ENCODE results near the gene NLRP12.
"Not testable (repeated sequence)": the region's sequence is repeated elsewhere in the genome, so short reads cannot be mapped to it uniquely, and the experiment has no call there.

Gene NLRP12, protein sequence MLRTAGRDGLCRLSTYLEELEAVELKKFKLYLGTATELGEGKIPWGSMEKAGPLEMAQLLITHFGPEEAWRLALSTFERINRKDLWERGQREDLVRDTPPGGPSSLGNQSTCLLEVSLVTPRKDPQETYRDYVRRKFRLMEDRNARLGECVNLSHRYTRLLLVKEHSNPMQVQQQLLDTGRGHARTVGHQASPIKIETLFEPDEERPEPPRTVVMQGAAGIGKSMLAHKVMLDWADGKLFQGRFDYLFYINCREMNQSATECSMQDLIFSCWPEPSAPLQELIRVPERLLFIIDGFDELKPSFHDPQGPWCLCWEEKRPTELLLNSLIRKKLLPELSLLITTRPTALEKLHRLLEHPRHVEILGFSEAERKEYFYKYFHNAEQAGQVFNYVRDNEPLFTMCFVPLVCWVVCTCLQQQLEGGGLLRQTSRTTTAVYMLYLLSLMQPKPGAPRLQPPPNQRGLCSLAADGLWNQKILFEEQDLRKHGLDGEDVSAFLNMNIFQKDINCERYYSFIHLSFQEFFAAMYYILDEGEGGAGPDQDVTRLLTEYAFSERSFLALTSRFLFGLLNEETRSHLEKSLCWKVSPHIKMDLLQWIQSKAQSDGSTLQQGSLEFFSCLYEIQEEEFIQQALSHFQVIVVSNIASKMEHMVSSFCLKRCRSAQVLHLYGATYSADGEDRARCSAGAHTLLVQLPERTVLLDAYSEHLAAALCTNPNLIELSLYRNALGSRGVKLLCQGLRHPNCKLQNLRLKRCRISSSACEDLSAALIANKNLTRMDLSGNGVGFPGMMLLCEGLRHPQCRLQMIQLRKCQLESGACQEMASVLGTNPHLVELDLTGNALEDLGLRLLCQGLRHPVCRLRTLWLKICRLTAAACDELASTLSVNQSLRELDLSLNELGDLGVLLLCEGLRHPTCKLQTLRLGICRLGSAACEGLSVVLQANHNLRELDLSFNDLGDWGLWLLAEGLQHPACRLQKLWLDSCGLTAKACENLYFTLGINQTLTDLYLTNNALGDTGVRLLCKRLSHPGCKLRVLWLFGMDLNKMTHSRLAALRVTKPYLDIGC

DNA sequence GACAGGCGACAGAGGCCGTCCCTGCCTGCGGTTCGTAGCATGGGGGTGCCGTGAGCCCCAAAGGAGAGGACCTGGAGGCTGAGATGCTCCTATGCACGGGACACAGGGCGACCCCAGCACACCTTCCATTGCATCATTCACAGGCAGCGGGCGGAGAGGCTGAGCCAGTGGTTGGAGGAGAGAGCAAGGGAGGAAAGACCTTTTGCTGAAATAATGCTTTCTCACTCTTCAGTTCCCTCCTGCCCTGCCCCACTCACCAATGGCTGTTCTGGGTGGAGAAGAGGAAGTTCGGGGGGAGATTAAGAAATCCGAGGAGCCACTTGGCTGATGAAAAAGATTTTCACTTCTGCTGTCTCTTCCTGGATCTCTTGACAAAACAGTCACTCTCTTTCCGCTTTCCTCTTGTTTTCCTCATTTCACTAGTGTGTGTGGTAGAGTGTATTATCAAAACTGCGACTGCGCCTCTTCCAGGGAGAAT lies at the start of gene NLRP12:
TSS of gene NLRP12 (minus strand) at position 181 of the 478 bp plus-strand sequence. CDS start at position 41, 140 bp downstream.
- Histone ChIP-seq H3K27me3 (ENCODE audit: control insufficient read depth, insufficient read depth, low read length) (no peaks in the 10 kb centered on the region), H3K4me1 (ENCODE audit: control insufficient read depth, insufficient read depth, low read length) (no peaks in the 10 kb centered on the region), H3K4me3 (ENCODE audit: low read length) (no peak within 1 kb of the TSS), H3K27ac (ENCODE audit: low read depth, low read length) (no peak within 1 kb of the TSS), H3K9ac (ENCODE audit: low read length) (no peak within 1 kb of the TSS), H3K36me3 (ENCODE audit: control insufficient read depth, insufficient read depth, low read length) (no peaks in the 10 kb centered on the region)

DNA sequence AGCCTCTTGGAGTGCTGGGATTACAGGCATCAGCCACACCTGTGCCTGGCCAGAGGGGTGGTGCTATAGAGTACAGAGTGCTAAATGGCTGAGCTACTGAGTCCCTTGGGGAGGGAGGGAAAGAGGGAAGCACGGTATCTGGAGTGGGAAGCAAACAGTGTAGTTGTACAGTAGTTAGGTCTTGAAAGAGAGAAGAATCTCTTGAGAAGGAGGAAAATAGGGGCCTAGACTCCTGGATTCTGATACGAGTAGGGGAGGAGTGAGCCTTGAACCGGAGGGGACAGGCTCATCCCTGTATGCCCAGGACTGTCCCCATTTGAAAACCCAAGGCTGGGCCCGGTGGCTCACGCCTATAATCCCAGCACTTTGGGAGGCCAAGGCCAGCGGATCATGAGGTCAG lies 48.6 kb upstream of the NLRP12 start:
- H3K27me3 ChIP-seq (ENCODE audit: control insufficient read depth, insufficient read depth, low read length), result no peaks in the 10 kb centered on the region
- peaks cover 29% of the 10 kb centered on the region for H3K4me1 ChIP-seq (ENCODE audit: control insufficient read depth, insufficient read depth, low read length)
- no peak overlapping the region for H3K4me3 ChIP-seq (ENCODE audit: low read length)
- H3K9ac ChIP-seq (ENCODE audit: low read length), result no peak overlapping the region
- peaks cover 14% of the 10 kb centered on the region for H3K36me3 ChIP-seq (ENCODE audit: control insufficient read depth, insufficient read depth, low read length)
- H3K27ac ChIP-seq (ENCODE audit: low read depth, low read length), result no peak overlapping the region

DNA sequence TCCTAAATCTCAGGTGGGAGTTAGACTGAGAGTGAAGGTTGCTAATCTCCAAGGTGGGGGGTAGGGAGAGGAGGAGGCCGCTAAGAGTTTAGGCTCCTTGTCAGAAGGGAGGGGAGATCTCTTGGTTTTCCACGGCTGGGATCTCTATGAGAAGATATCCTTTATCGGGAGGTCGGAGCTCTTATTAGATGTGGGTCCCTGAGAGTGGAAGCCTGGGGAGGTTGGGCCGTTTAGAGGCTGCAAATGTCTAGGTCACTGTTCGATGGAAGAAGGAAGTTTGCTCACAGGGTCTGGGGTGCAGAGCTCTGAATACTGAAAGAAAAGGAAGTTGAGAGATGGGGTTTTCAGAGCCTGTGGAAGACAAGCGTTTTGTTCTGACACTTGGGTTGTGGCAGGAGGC lies 47.3 kb upstream of the NLRP12 start:
- H3K4me3 ChIP-seq (ENCODE audit: low read length), result no peak overlapping the region
- H3K9ac ChIP-seq (ENCODE audit: low read length), result no peak overlapping the region
- no peaks in the 10 kb centered on the region for H3K27me3 ChIP-seq (ENCODE audit: control insufficient read depth, insufficient read depth, low read length)
- peaks cover 31% of the 10 kb centered on the region for H3K4me1 ChIP-seq (ENCODE audit: control insufficient read depth, insufficient read depth, low read length)
- H3K27ac ChIP-seq (ENCODE audit: low read depth, low read length), result no peak overlapping the region
- H3K36me3 ChIP-seq (ENCODE audit: control insufficient read depth, insufficient read depth, low read length), result peaks cover 14% of the 10 kb centered on the region

DNA sequence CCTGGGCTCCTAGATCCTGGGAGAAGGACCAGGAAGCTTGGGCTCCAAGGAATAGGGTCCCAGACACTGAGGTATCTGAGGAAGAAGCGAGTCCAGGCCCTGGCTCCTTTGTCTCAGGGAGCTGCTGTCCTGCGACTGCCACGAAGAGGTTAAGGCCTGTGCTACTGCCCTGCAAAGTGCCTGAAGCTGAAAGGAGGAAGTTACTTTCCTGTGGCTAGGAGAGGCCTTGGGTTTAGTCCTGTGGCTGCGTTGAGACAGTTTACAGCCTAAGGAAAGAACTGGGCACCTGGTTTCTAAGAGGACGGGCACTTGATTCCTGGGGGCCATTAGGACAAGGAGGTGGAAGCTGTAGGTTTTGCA lies 46.4 kb upstream of the NLRP12 start:
- peak overlapping the region; percentile 60 for H3K4me3 ChIP-seq (ENCODE audit: low read length)
- peaks cover 30% of the 10 kb centered on the region for H3K4me1 ChIP-seq (ENCODE audit: control insufficient read depth, insufficient read depth, low read length)
- peaks cover 14% of the 10 kb centered on the region for H3K36me3 ChIP-seq (ENCODE audit: control insufficient read depth, insufficient read depth, low read length)
- no peak overlapping the region for H3K27ac ChIP-seq (ENCODE audit: low read depth, low read length)
- peak overlapping the region; percentile 56 for H3K9ac ChIP-seq (ENCODE audit: low read length)
- H3K27me3 ChIP-seq (ENCODE audit: control insufficient read depth, insufficient read depth, low read length), result no peaks in the 10 kb centered on the region

DNA sequence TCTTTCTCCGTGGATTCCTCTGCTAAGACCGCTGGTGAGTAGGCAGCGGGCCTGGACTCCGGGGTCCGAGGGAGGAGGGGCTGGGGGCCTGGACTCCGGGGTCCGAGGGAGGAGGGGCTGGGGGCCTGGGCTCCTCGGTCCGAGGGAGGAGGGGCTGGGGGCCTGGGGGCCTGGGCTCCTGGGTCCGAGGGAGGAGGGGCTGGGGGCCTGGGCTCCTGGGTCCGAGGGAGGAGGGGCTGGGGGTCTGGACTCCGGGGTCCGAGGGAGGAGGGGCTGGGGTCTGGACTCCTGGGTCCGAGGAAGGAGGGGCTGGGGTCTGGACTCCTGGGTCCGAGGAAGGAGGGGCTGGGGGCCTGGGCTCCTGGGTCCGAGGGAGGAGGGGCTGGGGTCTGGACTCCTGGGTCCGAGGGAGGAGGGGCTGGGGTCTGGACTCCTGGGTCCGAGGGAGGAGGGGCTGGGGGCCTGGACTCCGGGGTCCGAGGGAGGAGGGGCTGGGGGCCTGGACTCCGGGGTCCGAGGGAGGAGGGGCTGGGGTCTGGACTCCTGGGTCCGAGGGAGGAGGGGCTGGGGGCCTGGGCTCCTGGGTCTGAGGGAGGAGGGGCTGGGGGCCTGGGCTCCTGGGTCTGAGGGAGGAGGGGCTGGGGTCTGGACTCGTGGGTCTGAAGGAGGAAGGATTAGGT lies 45.8 kb upstream of the NLRP12 start:
- peak overlapping the region; percentile 56 for H3K9ac ChIP-seq (ENCODE audit: low read length)

DNA sequence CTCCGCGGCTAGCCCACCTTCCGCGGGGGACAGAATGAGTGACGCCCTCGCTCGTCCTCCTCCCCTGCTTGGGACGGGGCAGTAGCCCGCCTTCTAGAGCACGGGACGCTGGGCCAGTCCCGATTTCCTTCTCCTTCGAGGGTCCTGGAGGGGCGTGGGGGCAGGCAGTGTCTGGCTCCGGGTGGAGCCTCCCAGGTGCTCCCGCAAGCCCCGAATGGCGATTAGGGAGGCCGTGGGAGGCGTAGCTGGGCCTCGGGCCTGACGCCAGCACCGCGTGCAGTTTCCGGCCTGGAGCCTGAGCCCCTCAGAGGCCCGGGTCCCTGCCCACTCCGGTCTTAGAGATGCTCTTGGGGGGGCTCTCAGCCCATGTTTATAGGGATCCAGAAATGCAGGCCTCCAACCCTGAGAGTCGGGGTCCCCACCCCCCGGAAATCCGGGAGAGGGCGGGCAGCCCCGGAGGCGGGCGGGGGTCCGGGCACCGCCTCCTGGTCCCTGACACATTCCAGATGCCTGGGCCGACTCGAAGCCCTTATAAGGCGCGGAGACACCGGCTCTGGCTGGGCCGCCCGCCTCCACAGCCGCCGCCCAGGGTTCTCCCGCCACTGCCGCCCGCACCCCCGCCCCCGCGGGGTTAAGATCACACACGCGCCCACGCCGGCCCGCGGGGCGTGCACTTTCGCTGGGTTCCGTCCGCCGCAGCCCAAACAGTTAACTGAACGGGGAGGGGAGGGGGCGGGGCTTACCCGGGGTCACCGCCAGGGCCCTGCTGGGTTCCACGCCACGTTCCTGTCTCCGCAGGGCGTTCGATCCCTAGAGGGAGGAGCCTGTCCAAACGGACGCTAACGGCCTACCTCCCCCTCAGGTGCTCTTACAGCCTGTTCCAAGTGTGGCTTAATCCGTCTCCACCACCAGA lies 45.0 kb upstream of the NLRP12 start:
- peak overlapping the region; percentile 93 for H3K9ac ChIP-seq (ENCODE audit: low read length)
- peaks cover 26% of the 10 kb centered on the region for H3K4me1 ChIP-seq (ENCODE audit: control insufficient read depth, insufficient read depth, low read length)

More for the DNA sequence above, 45.8 kb upstream of the NLRP12 start:
- Histone ChIP-seq H3K27ac (ENCODE audit: low read depth, low read length) (peak overlapping the region; percentile 93), H3K36me3 (ENCODE audit: control insufficient read depth, insufficient read depth, low read length) (peaks cover 14% of the 10 kb centered on the region), H3K4me1 (ENCODE audit: control insufficient read depth, insufficient read depth, low read length) (peaks cover 29% of the 10 kb centered on the region), H3K4me3 (ENCODE audit: low read length) (peak overlapping the region; percentile 99)
- H3K27me3 ChIP-seq (ENCODE audit: control insufficient read depth, insufficient read depth, low read length), result not testable (repeated sequence)

DNA sequence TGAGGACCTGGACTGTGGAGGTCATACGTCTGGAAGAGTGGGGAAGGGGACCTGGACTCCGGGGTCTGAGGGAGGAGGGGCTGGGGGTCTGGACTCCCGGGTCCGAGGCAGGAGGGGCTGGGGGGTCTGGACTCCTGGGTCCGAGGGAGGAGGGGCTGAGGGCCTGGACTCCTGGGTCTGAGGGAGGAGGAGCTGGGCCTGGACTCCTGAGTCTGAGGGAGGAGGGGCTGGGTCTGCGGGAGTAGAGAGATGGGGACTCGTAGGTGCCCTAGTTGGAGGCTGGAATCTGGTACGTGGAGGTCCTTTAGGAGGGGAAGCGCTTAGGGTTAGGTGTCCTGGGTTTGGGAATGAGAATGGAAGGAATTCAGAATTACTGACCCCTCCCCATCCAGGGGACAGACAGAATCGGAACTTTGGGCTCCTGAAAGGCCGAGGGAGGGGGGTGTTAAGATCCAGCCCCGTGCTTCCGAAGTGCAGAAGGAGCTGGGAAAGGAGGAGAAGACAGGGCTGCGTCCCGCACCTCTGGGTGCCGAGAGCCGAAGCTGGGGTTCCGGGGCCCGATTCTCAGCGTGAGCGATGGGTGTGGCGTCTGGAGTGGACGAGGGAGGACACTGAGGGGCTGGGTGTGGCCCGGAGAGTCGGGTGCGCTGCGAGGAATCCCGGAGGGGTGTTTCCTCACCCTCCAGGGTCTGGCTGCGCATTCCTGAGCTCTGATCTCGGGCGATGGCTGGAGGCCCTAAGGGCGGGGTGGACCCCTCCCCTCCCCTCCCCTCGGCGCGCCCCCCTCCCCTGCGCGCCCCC lies 44.2 kb upstream of the NLRP12 start:
- H3K36me3 ChIP-seq (ENCODE audit: control insufficient read depth, insufficient read depth, low read length), result peaks cover 3% of the 10 kb centered on the region
- peaks cover 20% of the 10 kb centered on the region for H3K4me1 ChIP-seq (ENCODE audit: control insufficient read depth, insufficient read depth, low read length)
- H3K27me3 ChIP-seq (ENCODE audit: control insufficient read depth, insufficient read depth, low read length), result no peaks in the 10 kb centered on the region
- peak overlapping the region; percentile 93 for H3K27ac ChIP-seq (ENCODE audit: low read depth, low read length)
- H3K9ac ChIP-seq (ENCODE audit: low read length), result peak overlapping the region; percentile 88
- peak overlapping the region; percentile 99 for H3K4me3 ChIP-seq (ENCODE audit: low read length)

More for the DNA sequence above, 45.0 kb upstream of the NLRP12 start:
- peak overlapping the region; percentile 99 for H3K4me3 ChIP-seq (ENCODE audit: low read length)
- peaks cover 10% of the 10 kb centered on the region for H3K36me3 ChIP-seq (ENCODE audit: control insufficient read depth, insufficient read depth, low read length)
- no peaks in the 10 kb centered on the region for H3K27me3 ChIP-seq (ENCODE audit: control insufficient read depth, insufficient read depth, low read length)
- H3K27ac ChIP-seq (ENCODE audit: low read depth, low read length), result peak overlapping the region; percentile 93

DNA sequence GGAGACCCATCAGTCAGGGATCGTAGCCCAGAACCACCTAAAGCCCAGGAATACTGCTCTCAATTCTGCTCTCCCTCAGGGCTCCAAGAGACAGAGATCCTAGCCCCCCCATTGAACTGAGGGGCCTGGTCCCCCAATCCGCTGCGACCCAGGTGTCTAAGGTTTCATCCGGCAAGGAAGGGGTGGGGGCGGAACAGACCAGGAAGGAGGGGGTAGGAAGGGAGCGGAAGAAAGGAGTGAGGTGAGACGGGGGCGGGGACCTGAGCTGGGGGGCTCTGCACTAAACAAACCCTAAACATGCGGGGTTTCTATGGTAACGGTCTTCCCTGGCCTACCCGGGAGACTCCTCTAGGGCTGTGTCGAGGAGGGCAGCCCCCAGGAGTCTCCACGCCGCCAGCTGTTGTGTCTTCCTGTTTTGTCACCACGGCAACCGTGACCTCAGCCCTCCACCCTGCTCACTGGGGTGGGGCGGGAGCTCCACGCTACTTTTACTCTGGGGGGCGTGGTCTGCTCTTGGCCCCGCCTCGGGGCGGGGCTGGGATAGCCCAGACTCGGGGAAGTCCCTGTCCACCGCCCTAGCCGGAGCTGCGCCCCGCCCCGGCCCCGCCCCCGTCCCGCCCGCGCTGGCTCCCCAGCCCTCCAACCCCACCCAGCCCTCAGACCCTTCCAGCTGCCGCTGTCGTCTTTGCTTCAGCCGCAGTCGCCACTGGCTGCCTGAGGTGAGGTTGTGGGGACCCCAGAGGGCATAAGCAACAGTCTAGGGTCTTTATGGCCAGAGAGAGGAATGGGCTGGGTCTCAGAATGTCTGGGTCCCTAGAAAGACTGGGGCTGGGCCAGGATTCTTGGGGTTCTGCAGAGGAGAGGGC lies 43.3 kb upstream of the NLRP12 start, which contains the start of gene MYADM:
TSS of gene MYADM (plus strand) at position 659 of the 866 bp plus-strand sequence. CDS start 5,647 bp downstream, outside the sequence.
- H3K4me1 ChIP-seq (ENCODE audit: control insufficient read depth, insufficient read depth, low read length), result peaks cover 16% of the 10 kb centered on the region
- H3K36me3 ChIP-seq (ENCODE audit: control insufficient read depth, insufficient read depth, low read length), result no peaks in the 10 kb centered on the region
- H3K27ac ChIP-seq (ENCODE audit: low read depth, low read length), result peak within 1 kb of the TSS; percentile 99
- no peaks in the 10 kb centered on the region for H3K27me3 ChIP-seq (ENCODE audit: control insufficient read depth, insufficient read depth, low read length)
- peak within 1 kb of the TSS; percentile 99 for H3K4me3 ChIP-seq (ENCODE audit: low read length)
- peak within 1 kb of the TSS; percentile 88 for H3K9ac ChIP-seq (ENCODE audit: low read length)

DNA sequence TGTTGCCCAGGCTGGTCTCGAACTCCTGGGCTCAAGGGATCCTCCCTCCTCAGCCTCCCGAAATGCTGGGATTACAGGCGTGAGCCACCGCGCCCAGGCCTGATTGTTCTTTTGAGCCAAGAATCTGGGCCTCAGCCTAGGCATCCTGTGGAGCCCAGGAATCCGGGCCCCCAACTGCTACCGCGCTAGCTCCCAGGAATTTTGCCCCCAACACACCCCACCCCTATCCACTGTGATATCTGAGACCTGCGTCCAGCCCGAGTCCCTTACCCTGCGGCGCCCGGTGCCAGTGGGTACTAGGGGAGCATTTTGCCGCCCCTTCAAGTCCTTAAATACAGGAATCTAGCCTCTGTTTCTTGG lies 42.7 kb upstream of the NLRP12 start:
- peak overlapping the region; percentile 99 for H3K27ac ChIP-seq (ENCODE audit: low read depth, low read length)
- H3K27me3 ChIP-seq (ENCODE audit: control insufficient read depth, insufficient read depth, low read length), result no peaks in the 10 kb centered on the region
- H3K36me3 ChIP-seq (ENCODE audit: control insufficient read depth, insufficient read depth, low read length), result no peaks in the 10 kb centered on the region
- peak overlapping the region; percentile 38 for H3K9ac ChIP-seq (ENCODE audit: low read length)
- H3K4me1 ChIP-seq (ENCODE audit: control insufficient read depth, insufficient read depth, low read length), result peaks cover 16% of the 10 kb centered on the region
- H3K4me3 ChIP-seq (ENCODE audit: low read length), result peak overlapping the region; percentile 72

Measured in rectal smooth muscle tissue (tissue), 1 donor.